Mesendoderm (in vitro differentiated cells): ENCODE results near the gene DBH. TPM values are rescaled to one million over a fixed set of nuclear protein-coding genes. Genes with fewer than 3 reads are reported as not detected.

ENCODE experiments used
- DNase-seq: peaks from one replicate; pipeline ENCODE4 v3.0.0; 2013
- H2AK5ac ChIP-seq: 2 replicates; pipeline ENCODE4 v1.6.1; 2013; ENCODE audit warnings: low read length, inconsistent platforms
- H2BK120ac ChIP-seq: 2 replicates; pipeline ENCODE4 v1.6.1; 2013; ENCODE audit warnings: low read depth, mild to moderate bottlenecking, low read length, moderate library complexity, mixed read lengths
- H2BK15ac ChIP-seq: replicated peaks from 2 replicates; pipeline ENCODE4 v1.6.1; 2013; ENCODE audit warnings: low read depth, mild to moderate bottlenecking, moderate library complexity
- H2BK5ac ChIP-seq: 2 replicates; pipeline ENCODE4 v1.6.1; 2013; ENCODE audit warnings: low read length, inconsistent platforms
- H3K18ac ChIP-seq: 2 replicates; pipeline ENCODE4 v1.6.1; 2013; ENCODE audit warnings: mild to moderate bottlenecking, low read length, mixed read lengths
- H3K23ac ChIP-seq: one replicate; pipeline ENCODE4 v1.6.1; 2013; ENCODE audit warnings: low read length
- H3K27ac ChIP-seq: 2 replicates; pipeline ENCODE4 v1.5.1; 2013; ENCODE audit warnings: low read depth, mild to moderate bottlenecking, inconsistent platforms, low read length, moderate library complexity
- H3K27me3 ChIP-seq: 2 replicates; pipeline ENCODE4 v1.6.1; 2013; ENCODE audit warnings: low read length, control low read depth, mild to moderate bottlenecking, inconsistent platforms; ENCODE audit not compliant: insufficient read depth, poor library complexity
- H3K36me3 ChIP-seq: 2 replicates; pipeline ENCODE4 v1.6.1; 2013; ENCODE audit warnings: low read length, inconsistent platforms; ENCODE audit not compliant: control insufficient read depth, insufficient read depth
- H3K4ac ChIP-seq: one replicate; pipeline ENCODE4 v1.6.1; 2013; ENCODE audit warnings: low read depth, mild to moderate bottlenecking, low read length, moderate library complexity
- H3K4me1 ChIP-seq: 2 replicates; pipeline ENCODE4 v1.6.1; 2013; ENCODE audit warnings: low read depth, low read length, inconsistent platforms; ENCODE audit not compliant: control insufficient read depth
- H3K4me2 ChIP-seq: 2 replicates; pipeline ENCODE4 v1.6.1; 2013; ENCODE audit warnings: low read length
- H3K4me3 ChIP-seq: 2 replicates; pipeline ENCODE4 v1.5.1; 2013; ENCODE audit warnings: mild to moderate bottlenecking, low read length
- H3K56ac ChIP-seq: one replicate; pipeline ENCODE4 v1.6.1; 2013; ENCODE audit warnings: low read length
- H3K79me1 ChIP-seq: 2 replicates; pipeline ENCODE4 v1.6.1; 2013; ENCODE audit warnings: low read length, inconsistent platforms
- H3K79me2 ChIP-seq: 2 replicates; pipeline ENCODE4 v1.6.1; 2013; ENCODE audit warnings: mild to moderate bottlenecking, low read length; ENCODE audit not compliant: control insufficient read depth, insufficient read depth
- H3K9ac ChIP-seq: 2 replicates; pipeline ENCODE4 v1.6.1; 2013; ENCODE audit warnings: low read length, inconsistent platforms
- H4K5ac ChIP-seq: one replicate; pipeline ENCODE4 v1.6.1; 2013; ENCODE audit warnings: low read length
- H4K8ac ChIP-seq: one replicate; pipeline ENCODE4 v1.6.1; 2013; ENCODE audit warnings: low read depth, mild to moderate bottlenecking, control low read depth, low read length, moderate library complexity
- WGBS: extraction: QIAGEN DNeasy Blood & Tissue Kit; methylation state at CpG from one replicate; pipeline ENCODE4 v1.1.7; 2013; ENCODE audit warnings: low lambda C conversion rate, missing lambda C conversion rate; ENCODE audit not compliant: insufficient coverage; ENCODE audit errors: extremely low coverage; 5-methylcytosine and 5-hydroxymethylcytosine counted together
- polyA plus RNA-seq, 2 experiments: library from polyadenylated mRNA; stranded (reverse); fragments of 200-250 nt; gene quantifications; one replicate each; pipeline ENCODE4 v1.2.3, GENCODE V29; 2013

The DBH gene
- polyA plus RNA-seq (2013, experiment 1 of 2): 0.03 TPM
- not detected for polyA plus RNA-seq (2013, experiment 2 of 2)

DNA sequence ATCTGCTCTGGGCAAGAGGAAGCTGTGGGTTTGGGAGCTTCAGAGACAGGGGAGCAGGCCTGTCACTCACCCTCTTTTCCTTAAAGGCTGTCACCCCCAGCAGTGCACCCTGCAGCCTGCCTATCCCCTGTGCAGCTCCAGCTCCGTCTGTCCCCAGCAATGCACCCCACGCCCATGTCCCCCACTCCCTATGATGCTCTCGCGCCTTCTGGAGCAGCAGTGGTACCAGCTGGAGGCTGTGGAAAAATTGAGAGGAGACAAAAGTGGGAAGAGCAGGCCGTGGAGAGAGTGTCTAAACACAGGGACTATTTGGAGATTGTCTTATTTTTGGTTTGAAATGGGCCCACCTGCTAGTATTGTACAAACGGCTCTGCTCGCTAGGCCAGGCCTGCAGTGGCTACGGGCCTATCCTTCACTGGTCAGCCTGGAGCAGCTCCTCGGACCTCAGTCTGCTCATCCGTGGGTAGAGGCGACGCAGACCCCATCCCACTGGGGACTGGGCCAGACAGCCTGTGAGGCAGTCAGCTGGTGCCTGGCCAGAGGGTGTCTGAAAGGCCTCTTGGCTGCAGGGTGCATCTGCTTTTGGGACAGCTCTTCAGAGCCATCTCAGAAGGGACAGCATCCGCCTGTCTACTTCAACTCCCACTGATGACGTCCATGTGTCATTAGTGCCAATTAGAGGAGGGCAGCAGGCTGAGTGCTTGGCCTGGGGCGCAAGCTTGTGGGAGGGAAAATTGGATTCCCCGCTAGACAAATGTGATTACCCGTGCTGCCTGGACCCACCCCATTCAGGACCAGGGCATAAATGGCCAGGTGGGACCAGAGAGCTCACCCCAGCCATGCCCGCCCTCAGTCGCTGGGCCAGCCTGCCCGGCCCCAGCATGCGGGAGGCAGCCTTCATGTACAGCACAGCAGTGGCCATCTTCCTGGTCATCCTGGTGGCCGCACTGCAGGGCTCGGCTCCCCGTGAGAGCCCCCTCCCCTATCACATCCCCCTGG is at the start of gene DBH:
TSS of gene DBH (plus strand) at position 831 of the 999 bp plus-strand sequence. CDS start at position 840, 9 bp downstream.
- H4K5ac ChIP-seq: no peak within 1 kb of the TSS
- H3K4me1 ChIP-seq: no peaks in the 10 kb centered on the region
- H3K79me2 ChIP-seq: no peaks in the 10 kb centered on the region
- no peaks in the 10 kb centered on the region for H3K79me1 ChIP-seq
- H4K8ac ChIP-seq: no peak within 1 kb of the TSS
- no peak for DNase-seq
- no peaks in the 10 kb centered on the region for H3K36me3 ChIP-seq
- H3K4me2 ChIP-seq: no peak within 1 kb of the TSS
- H3K9ac ChIP-seq: no peak within 1 kb of the TSS
- H3K23ac ChIP-seq: no peak within 1 kb of the TSS
- WGBS: no CpG with 5 or more reads among the region's 24 CpGs
- H2BK5ac ChIP-seq: no peak within 1 kb of the TSS
- no peak within 1 kb of the TSS for H3K56ac ChIP-seq
- no peak within 1 kb of the TSS for H3K4ac ChIP-seq
- H2BK120ac ChIP-seq: no peak within 1 kb of the TSS
- H3K27me3 ChIP-seq: no peaks in the 10 kb centered on the region
- no peak within 1 kb of the TSS for H3K27ac ChIP-seq
- H2AK5ac ChIP-seq: no peak within 1 kb of the TSS
- H3K4me3 ChIP-seq: no peak within 1 kb of the TSS
- no peak within 1 kb of the TSS for H3K18ac ChIP-seq
- H2BK15ac ChIP-seq: no peak within 1 kb of the TSS

DNA sequence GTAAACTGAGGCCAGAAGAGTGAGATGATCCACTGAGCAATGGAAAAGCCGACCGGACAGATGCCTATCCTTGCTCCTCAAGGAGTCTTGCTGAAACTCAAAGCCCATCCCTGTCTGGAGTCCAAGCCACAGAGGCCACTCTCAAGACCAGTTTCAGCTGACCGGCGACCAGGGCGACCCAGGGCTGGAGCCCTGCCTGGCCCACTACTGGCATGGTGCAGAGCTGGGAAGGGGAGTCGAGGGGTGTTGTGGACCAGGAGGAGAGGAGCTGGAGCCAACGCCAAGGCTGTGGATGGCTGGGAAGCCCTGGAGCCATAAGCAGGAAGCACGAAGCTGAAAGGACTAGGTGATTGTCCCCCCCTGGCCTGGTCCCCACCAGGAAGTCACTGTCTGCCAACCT is 49.1 kb upstream of the DBH start:
- Histone ChIP-seq H3K79me2 (no peaks in the 10 kb centered on the region), H2BK5ac (no peak overlapping the region), H3K27ac (no peak overlapping the region), H2BK120ac (no peak overlapping the region), H3K4me3 (no peak overlapping the region), H3K4me2 (no peak overlapping the region), H4K8ac (no peak overlapping the region), H3K27me3 (no peaks in the 10 kb centered on the region), H3K4me1 (peaks cover 7% of the 10 kb centered on the region), H3K56ac (no peak overlapping the region), H4K5ac (no peak overlapping the region), H3K9ac (no peak overlapping the region), H3K18ac (no peak overlapping the region), H3K23ac (no peak overlapping the region), H2AK5ac (no peak overlapping the region), H2BK15ac (no peak overlapping the region), H3K79me1 (no peaks in the 10 kb centered on the region), H3K4ac (no peak overlapping the region), H3K36me3 (no peaks in the 10 kb centered on the region)
- WGBS: no CpG with 5 or more reads among the region's 8 CpGs
- DNase-seq: no peak

DNA sequence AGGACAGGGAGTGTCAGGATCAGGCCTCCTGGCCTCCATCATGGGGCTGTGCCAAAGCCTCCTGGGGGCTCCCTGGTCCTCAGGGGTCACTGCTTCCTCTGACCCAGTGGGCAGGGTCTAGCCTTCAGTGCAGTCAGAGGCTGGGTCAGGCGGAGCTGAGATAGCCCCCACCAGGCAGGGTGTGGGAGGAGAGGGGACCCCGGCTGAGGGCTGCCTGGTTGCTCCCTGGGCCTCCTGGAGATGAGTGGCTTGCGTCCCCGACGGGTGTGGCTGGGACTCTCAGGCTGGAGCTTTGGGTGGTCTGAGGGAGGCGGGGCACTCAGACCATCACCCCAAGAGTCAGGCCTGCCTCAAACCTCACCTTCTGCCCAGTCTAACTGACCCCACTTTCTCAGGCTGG is 48.7 kb upstream of the DBH start:
- WGBS: no CpG with 5 or more reads among the region's 6 CpGs
- Histone ChIP-seq H2AK5ac (no peak overlapping the region), H2BK120ac (no peak overlapping the region), H4K8ac (no peak overlapping the region), H3K27me3 (no peaks in the 10 kb centered on the region), H3K79me1 (no peaks in the 10 kb centered on the region), H3K4me1 (peaks cover 7% of the 10 kb centered on the region), H3K56ac (no peak overlapping the region), H4K5ac (no peak overlapping the region), H3K36me3 (no peaks in the 10 kb centered on the region), H2BK5ac (no peak overlapping the region), H3K79me2 (no peaks in the 10 kb centered on the region), H3K4me3 (no peak overlapping the region), H3K4me2 (no peak overlapping the region), H3K18ac (no peak overlapping the region), H3K4ac (no peak overlapping the region), H2BK15ac (no peak overlapping the region), H3K9ac (no peak overlapping the region), H3K27ac (no peak overlapping the region), H3K23ac (no peak overlapping the region)
- DNase-seq: no peak

DNA sequence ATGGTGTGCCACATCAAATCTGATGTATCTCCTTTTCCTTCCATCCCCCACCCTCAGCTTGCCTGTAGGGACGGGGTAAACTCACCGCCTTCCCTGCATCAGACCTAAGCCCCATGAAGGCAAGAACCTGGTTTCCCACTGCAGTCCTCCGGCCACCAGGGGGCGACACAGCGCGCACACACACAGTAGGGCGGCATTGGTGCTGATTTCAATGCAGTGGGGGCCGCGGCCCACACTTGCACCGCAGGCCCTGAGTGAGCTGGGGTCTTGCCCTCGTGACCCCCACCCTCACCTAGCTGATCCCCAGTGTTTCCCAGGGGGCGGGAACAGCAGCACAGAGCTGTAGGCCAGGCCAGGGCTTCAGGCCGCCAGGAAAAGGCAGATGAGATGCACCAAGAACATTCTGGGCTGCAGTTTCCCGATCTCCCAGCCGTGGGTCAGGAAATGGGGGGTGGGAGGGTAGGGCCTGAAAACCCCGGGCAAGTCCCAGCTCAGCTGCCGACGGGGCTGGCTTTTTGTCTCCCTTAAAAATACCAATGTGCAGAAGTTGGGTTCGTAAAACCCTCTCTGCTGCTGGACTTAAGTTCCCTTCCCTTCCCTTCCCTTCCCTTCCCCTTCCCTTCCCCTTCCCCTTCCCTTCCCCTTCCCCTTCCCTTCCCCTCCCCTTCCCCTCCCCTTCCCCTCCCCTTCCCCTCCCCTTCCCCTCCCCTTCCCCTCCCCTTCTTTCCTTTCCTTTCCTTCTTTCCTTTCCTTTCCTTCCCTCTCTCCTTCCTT is 46.5 kb upstream of the DBH start:
- Histone ChIP-seq H3K4me2 (no peak overlapping the region), H2BK5ac (no peak overlapping the region), H3K27ac (no peak overlapping the region), H3K27me3 (no peaks in the 10 kb centered on the region), H2AK5ac (no peak overlapping the region), H3K36me3 (no peaks in the 10 kb centered on the region), H3K79me1 (no peaks in the 10 kb centered on the region), H3K9ac (peak overlapping the region; percentile 32), H3K4ac (no peak overlapping the region), H3K23ac (no peak overlapping the region), H2BK15ac (no peak overlapping the region), H4K8ac (no peak overlapping the region), H3K79me2 (no peaks in the 10 kb centered on the region), H2BK120ac (no peak overlapping the region), H3K4me1 (peaks cover 2% of the 10 kb centered on the region), H3K56ac (peak overlapping the region; percentile 75), H3K4me3 (no peak overlapping the region), H4K5ac (no peak overlapping the region), H3K18ac (no peak overlapping the region)
- DNase-seq: peak; percentile 75
- no CpG with 5 or more reads among the region's 19 CpGs for WGBS

DNA sequence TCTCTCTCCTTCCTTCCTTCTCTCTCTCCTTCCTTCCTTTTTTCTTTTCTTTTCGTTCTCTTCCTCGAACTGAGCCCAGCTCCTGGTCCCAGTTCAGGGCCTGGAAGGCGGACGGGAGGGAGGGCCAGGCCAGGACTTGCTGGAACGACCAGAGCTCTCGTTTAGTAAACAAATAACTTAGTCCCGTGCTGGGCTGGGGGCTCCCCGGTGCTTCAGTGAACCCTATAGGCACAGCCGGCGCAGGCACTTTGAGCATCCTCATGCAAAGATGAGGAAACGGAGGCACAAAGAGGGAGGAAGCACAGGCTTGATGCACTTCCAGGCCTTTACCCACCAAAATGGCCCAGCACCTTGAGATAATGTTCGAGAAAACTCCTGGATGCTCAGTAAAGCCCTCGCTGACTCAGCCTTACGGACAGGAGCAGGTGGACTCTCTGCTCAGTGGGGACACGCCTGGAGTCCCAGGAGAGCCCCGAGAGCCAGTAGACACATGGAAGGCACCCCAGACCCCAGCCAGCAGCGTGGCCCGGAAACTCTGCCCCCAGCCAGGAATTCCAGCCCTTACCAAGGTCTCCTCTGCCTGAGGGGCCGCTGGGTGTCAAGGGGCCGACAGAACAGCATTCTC is 45.8 kb upstream of the DBH start:
- Histone ChIP-seq H3K4me2 (no peak overlapping the region), H3K36me3 (no peaks in the 10 kb centered on the region), H2BK15ac (no peak overlapping the region), H2BK120ac (no peak overlapping the region), H3K27ac (no peak overlapping the region), H3K4ac (no peak overlapping the region), H3K4me1 (no peaks in the 10 kb centered on the region), H3K23ac (no peak overlapping the region), H3K79me1 (no peaks in the 10 kb centered on the region), H4K8ac (no peak overlapping the region), H4K5ac (no peak overlapping the region), H3K18ac (no peak overlapping the region), H3K9ac (no peak overlapping the region), H2BK5ac (no peak overlapping the region), H3K79me2 (no peaks in the 10 kb centered on the region), H3K27me3 (no peaks in the 10 kb centered on the region), H3K4me3 (no peak overlapping the region), H3K56ac (no peak overlapping the region), H2AK5ac (no peak overlapping the region)
- no peak for DNase-seq
- WGBS: no CpG with 5 or more reads among the region's 20 CpGs
